ENCODE measurements around the gene PHF8. TPM values are rescaled to one million over a fixed set of nuclear protein-coding genes. Genes with fewer than 3 reads are reported as not detected.

Gene PHF8
- total RNA-seq, 1 donor from 2014 or later: 47.8 TPM

- Mint-ChIP-seq H3K4me3 (ENCODE audit: low read depth) (no peak overlapping the region), H3K27ac (no peak overlapping the region), H3K36me3 (ENCODE audit: insufficient read depth) (peaks cover 26% of the 10 kb centered on the region), H3K9me3 (ENCODE audit: low read depth) (peaks cover 22% of the 10 kb centered on the region), H3K27me3 (no peaks in the 10 kb centered on the region), H3K4me1 (ENCODE audit: low read depth) (no peaks in the 10 kb centered on the region)
- TF ChIP-seq CTCF (IDR thresholded peaks at IDR 0.05; ENCODE audit: unreplicated experiment): no peak
- no peak for DNase-seq (ENCODE audit: low spot score, unreplicated experiment)
Observed at GRCh38 chrX:53997724-53998123, 46.5 kb downstream of the PHF8 start.

GRCh38 chrX:53992589-53992988 lies 51.7 kb downstream of the PHF8 start:
- DNase-seq (ENCODE audit: low spot score, unreplicated experiment): no peak
- H3K27me3 Mint-ChIP-seq: no peaks in the 10 kb centered on the region
- no peak overlapping the region for H3K27ac Mint-ChIP-seq
- H3K36me3 Mint-ChIP-seq (ENCODE audit: insufficient read depth): peaks cover 24% of the 10 kb centered on the region
- no peak for TF ChIP-seq CTCF (IDR thresholded peaks at IDR 0.05; ENCODE audit: unreplicated experiment)
- H3K9me3 Mint-ChIP-seq (ENCODE audit: low read depth): peaks cover 20% of the 10 kb centered on the region
- H3K4me1 Mint-ChIP-seq (ENCODE audit: low read depth): no peaks in the 10 kb centered on the region
- H3K4me3 Mint-ChIP-seq (ENCODE audit: low read depth): no peak overlapping the region

- Mint-ChIP-seq H3K27me3 (no peaks in the 10 kb centered on the region), H3K36me3 (ENCODE audit: insufficient read depth) (peaks cover 17% of the 10 kb centered on the region), H3K9me3 (ENCODE audit: low read depth) (peaks cover 18% of the 10 kb centered on the region), H3K27ac (no peak overlapping the region), H3K4me1 (ENCODE audit: low read depth) (no peaks in the 10 kb centered on the region), H3K4me3 (ENCODE audit: low read depth) (no peak overlapping the region)
- TF ChIP-seq CTCF (IDR thresholded peaks at IDR 0.05; ENCODE audit: unreplicated experiment): no peak
- no peak for DNase-seq (ENCODE audit: low spot score, unreplicated experiment)
Observed at GRCh38 chrX:53990171-53990570, 54.1 kb downstream of the PHF8 start.

GRCh38 chrX:53984895-53985294 lies 59.4 kb downstream of the PHF8 start:
- no peak for TF ChIP-seq CTCF (IDR thresholded peaks at IDR 0.05; ENCODE audit: unreplicated experiment)
- Mint-ChIP-seq H3K27me3 (no peaks in the 10 kb centered on the region), H3K4me1 (ENCODE audit: low read depth) (no peaks in the 10 kb centered on the region), H3K36me3 (ENCODE audit: insufficient read depth) (peaks cover 9% of the 10 kb centered on the region), H3K9me3 (ENCODE audit: low read depth) (peaks cover 7% of the 10 kb centered on the region), H3K27ac (no peak overlapping the region), H3K4me3 (ENCODE audit: low read depth) (no peak overlapping the region)
- DNase-seq (ENCODE audit: low spot score, unreplicated experiment): no peak

GRCh38 chrX:53974529-53974928 lies 69.7 kb downstream of the PHF8 start:
- DNase-seq (ENCODE audit: low spot score, unreplicated experiment): no peak
- Mint-ChIP-seq H3K27ac (no peak overlapping the region), H3K27me3 (no peaks in the 10 kb centered on the region), H3K9me3 (ENCODE audit: low read depth) (peaks cover 44% of the 10 kb centered on the region), H3K4me3 (ENCODE audit: low read depth) (no peak overlapping the region), H3K4me1 (ENCODE audit: low read depth) (no peaks in the 10 kb centered on the region), H3K36me3 (ENCODE audit: insufficient read depth) (peaks cover 48% of the 10 kb centered on the region)
- no peak for TF ChIP-seq CTCF (IDR thresholded peaks at IDR 0.05; ENCODE audit: unreplicated experiment)

All from progenitor cell of endocrine pancreas (in vitro differentiated cells).